GM18505 (cell line): ENCODE data around the gene ENTPD7.

ENCODE experiments used
- ATAC-seq: cut with Tn5 transposase; IDR thresholded peaks from one replicate; pipeline ENCODE4 v1.9.1; 2021; ENCODE audit not compliant: unreplicated experiment
- POLR2A ChIP-seq: IDR thresholded peaks from 4 replicates; pipeline ENCODE4 v1.6.1; 2011; ENCODE audit warnings: borderline replicate concordance; ENCODE audit not compliant: insufficient read depth, insufficient read length; ENCODE audit errors: extremely low read depth

The ENTPD7 gene

DNA sequence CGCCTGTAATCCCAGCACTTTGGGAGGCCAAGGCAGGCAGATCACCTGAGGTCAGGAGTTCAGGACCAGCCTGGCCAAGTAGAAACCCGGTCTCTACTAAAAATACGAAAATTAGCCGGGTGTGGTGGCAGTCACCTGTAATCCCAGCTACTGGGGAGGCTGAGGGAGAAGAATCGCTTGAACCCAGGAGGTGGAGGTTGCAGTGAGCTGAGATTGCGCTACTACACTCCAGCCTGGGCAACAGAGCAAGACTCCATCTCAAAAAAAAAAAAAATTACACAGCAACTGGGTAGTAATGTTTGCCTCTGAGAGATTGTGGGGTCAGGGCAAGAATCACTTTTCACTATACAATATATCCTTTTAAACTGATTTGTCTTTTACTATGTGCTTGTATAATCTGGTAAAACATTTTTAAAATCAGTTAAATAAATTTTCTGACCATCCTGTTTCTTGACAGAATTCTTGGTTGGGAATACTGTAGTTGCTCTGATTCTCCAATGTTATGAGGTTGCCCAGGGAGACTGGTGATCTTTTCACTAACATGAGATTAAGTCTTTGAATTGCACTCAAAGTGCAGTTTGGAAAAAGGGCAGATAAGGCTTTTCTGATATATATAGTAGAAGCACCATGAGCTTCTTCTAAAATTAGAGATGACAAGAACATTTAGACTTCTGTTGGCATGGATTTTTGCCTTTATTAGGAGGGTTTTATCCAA lies 1.5 kb downstream of the ENTPD7 start:
- TF ChIP-seq POLR2A: no peak
- no peak for ATAC-seq

- no peak for ATAC-seq
- TF ChIP-seq POLR2A: no peak
Observed at GRCh38 chr10:99661377-99661763, 2.1 kb downstream of the ENTPD7 start.

GRCh38 chr10:99665304-99665703 lies 6.0 kb downstream of the ENTPD7 start:
- no peak for TF ChIP-seq POLR2A
- no peak for ATAC-seq

- ATAC-seq: no peak
- TF ChIP-seq POLR2A: no peak
Observed at GRCh38 chr10:99667108-99667751, 7.9 kb downstream of the ENTPD7 start.

- TF ChIP-seq POLR2A: no peak
Observed at GRCh38 chr10:99671386-99671785, 12.1 kb downstream of the ENTPD7 start.

DNA sequence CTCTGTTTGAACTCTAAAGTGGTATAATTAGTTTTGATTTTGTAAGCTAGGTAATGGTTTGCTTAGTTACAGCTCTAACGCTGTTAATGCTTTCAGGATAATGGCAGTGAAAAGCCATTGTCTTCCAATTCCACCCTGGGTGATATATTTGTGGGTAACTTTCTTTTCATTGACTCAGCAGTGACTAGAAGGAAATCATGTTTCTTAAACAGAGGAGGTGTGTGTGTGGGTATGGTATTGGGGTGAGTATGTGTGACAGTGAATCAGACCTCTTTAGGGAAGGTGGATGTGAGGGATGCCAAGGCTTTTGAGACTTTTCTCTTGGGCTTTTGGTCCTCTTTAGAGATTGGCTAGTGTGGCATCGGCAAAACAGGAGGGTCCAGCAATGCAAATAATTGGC lies 13.6 kb downstream of the ENTPD7 start:
- no peak for TF ChIP-seq POLR2A
- no peak for ATAC-seq

More at GRCh38 chr10:99671386-99671785, 12.1 kb downstream of the ENTPD7 start:
- no peak for ATAC-seq

GRCh38 chr10:99673492-99673891 lies 14.2 kb downstream of the ENTPD7 start:
- no peak for TF ChIP-seq POLR2A
- ATAC-seq: no peak

- TF ChIP-seq POLR2A: no peak
- no peak for ATAC-seq
Observed at GRCh38 chr10:99674762-99675161, 15.5 kb downstream of the ENTPD7 start.

GRCh38 chr10:99676426-99676825 lies 17.1 kb downstream of the ENTPD7 start:
- ATAC-seq: no peak
- TF ChIP-seq POLR2A: no peak

DNA sequence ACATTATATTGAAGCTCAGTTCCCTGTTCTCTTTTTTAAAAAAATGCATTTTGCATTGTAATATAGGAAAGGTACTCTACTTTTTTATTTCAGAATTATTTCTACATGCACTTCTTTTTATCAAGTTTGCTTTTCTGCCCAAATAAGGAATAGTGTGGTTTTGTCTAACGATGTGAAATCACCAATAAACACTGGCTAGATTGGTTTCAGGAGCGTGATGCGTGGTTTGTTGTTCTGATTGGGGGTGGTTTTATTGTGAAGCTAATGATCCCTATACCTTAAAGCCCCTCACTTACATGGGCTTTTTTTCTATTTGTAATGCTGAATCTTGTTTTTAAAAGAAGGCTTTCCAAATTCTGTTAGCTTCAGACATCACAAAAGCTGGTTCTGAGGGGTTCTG lies 17.6 kb downstream of the ENTPD7 start:
- no peak for ATAC-seq
- TF ChIP-seq POLR2A: no peak

DNA sequence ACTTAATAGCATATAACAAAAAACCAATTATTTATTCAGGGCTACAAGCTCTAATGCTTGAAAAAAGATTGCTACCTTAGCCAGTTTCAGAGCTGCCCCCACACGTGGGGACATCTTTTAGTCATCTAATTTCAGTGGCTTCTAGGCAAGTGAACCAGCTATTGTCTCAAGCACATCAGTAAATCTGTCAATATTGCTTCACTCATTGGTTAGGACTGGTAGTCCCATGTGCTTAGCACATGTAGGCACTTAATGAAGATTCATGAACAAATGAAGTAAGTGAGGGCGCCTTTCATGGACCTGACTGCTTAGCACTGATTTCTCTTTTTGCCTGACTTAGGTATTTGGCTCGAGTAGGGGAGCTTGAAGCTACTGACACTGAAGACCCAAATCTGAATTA lies 19.6 kb downstream of the ENTPD7 start:
- TF ChIP-seq POLR2A: no peak
- no peak for ATAC-seq

GRCh38 chr10:99681553-99681952 lies 22.2 kb downstream of the ENTPD7 start:
- no peak for ATAC-seq
- no peak for TF ChIP-seq POLR2A

- no peak for TF ChIP-seq POLR2A
- ATAC-seq: no peak
Observed at GRCh38 chr10:99682032-99682431, 22.7 kb downstream of the ENTPD7 start.

GRCh38 chr10:99682752-99683151 lies 23.4 kb downstream of the ENTPD7 start:
- no peak for TF ChIP-seq POLR2A
- ATAC-seq: no peak
